Measurements from ENCODE around the gene NPRL2. TPM values are rescaled to one million over a fixed set of nuclear protein-coding genes. Genes with fewer than 3 reads are reported as not detected.

NPRL2 gene
- total and polyA plus RNA-seq, 2 of the 8 experiments (the other 6 are each of a cell fraction or from before 2014, with no cell fraction given) = 28.4 to 51.4 TPM

- no peak for TF ChIP-seq CHD7 (IDR thresholded peaks at IDR 0.05; ENCODE audit: insufficient replicate concordance, low read length)
These were observed 14.7 kb upstream of the NPRL2 start (continued) for GRCh38 chr3:50365080-50365841.

Measured in H1 (cell line).